ENCODE data around the gene RNF144B.

GRCh38 chr6:18447552-18447951 lies 60.4 kb downstream of the RNF144B start:
- TF ChIP-seq POLR2A (IDR thresholded peaks at IDR 0.05; ENCODE audit: low read depth, low read length), result no peak
- no peak for TF ChIP-seq POLR2AphosphoS5 (IDR thresholded peaks at IDR 0.05; ENCODE audit: low read depth, low read length)
- no peak for TF ChIP-seq TAF1 (IDR thresholded peaks at IDR 0.05; ENCODE audit: borderline replicate concordance, low read depth, low read length)

Measured in GM12892 (cell line).